GM19043 (cell line): ENCODE measurements around the gene CCNJ.
A peak's percentile ranks its signal among the peaks of the same experiment; 100 is the strongest.
"Not testable (repeated sequence)": the region's sequence is repeated elsewhere in the genome, so short reads cannot be mapped to it uniquely, and the experiment has no call there.

Experiments used
- ATAC-seq: cut with Tn5 transposase; IDR thresholded peaks from one replicate; pipeline ENCODE4 v1.9.1; 2021; ENCODE audit warnings: low read depth; ENCODE audit not compliant: unreplicated experiment

The CCNJ gene, protein sequence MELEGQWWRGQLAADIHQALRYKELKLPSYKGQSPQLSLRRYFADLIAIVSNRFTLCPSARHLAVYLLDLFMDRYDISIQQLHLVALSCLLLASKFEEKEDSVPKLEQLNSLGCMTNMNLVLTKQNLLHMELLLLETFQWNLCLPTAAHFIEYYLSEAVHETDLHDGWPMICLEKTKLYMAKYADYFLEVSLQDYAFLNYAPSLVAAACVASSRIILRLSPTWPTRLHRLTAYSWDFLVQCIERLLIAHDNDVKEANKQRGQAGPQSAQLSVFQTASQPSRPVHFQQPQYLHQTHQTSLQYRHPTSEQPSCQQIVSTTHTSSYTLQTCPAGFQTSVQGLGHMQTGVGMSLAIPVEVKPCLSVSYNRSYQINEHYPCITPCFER

DNA sequence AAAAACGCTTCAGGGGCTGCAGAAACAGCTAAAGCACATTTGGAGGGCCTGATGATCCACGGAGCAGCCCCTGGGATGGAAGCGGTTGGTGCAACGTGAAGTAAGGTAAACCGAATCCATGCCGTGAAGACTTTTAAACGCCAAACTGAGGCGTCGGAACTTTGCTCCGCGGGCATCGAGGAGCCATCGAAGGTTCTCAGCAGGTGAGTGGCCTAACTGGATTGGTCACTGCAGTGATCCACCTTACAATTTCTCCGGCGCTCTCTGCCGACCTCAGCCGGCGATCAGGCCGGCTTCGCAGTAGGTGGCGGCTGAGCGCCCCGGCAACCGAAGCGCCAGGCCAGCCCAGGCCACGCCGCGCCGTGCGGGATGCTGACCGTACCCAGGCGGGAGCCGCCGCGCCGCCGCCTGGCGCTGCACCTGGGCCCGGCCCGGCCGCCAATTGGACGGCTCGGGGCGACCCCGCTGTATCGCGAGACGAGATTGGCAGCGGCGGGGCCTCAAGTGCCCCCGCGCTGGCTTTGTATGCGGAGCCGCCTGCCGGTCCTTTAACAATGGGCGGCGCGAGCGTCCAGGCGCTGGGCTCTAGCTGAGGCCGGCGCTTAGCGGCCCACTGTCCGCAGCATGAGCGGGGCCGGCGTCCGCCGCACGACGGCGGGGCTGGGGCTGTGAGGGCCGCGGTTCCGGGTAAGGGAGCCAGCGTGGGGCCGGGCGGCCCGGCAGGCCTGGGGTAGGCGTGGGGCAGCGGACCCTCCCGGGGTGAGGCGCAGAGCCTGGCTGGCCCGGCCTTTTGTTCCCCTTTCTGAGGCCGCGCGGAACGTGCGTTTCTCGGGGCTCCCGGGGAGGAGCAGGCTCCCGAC is at the start of gene CCNJ:
TSS of gene CCNJ (plus strand) at position 551 of the 860 bp plus-strand sequence. CDS start 811 bp downstream, outside the sequence.
- ATAC-seq = peak; percentile 90

DNA sequence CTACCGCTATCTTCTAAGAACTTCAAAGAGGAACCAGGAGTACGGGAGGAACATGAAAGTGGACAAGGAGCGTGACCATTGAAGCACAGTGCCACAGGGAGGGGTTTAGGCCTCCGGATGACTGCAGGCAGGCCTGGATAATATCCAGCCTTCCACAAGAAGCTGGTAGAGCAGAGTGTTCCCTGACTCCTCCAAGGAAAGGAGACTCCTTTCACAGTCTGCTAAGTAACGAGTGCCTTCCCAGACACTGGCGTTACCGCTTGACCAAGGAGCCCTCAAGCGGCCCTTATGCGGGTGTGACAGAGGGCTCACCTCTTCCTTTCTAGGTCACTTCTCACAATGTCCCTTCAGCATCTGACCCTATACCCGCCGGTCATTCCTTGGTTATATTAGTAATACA is 49.0 kb upstream of the CCNJ start:
- not testable (repeated sequence) for ATAC-seq

DNA sequence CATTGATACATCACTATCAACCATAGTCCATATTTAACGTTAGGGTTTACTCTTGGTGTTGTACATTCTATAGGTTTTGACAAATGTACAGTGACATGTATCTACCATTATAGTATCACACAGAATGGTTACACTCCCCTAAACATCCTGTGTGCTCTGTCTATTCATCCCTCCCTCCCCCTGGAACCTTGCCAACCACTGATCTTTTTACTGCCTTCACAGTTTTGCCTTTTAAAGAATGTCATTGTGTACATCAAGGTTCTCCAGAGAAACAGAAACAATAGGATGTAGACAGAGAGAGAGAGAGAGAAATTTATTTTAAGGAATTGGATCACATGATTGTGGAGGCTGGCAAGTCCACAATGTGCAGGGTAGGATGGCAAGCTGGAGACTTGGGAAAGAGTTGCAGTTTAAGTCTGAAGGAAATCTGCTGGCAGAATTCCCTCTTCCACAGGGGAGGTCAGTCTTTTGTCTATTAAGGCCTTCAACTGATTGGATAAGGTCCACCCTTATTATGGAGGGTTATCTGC is 45.1 kb upstream of the CCNJ start:
- no peak for ATAC-seq

DNA sequence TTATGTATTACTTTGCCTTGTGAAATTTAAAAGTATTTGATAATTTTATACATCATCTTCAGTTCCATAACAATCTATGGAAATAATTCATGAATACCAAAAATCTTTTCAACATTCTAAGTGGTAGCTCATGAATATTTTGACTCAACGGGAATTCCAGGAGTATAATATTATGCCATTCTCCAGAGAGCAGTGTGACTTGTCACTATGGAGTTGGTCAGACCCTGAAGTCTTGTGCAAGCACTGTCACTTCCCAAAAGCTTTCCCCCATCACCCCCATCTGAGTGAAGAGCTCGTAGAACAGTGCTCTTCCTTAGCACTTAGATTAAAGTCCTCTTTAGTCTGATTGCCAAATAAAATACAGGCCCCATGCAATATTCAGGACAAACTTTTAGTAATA is 29.4 kb upstream of the CCNJ start:
- ATAC-seq = no peak

DNA sequence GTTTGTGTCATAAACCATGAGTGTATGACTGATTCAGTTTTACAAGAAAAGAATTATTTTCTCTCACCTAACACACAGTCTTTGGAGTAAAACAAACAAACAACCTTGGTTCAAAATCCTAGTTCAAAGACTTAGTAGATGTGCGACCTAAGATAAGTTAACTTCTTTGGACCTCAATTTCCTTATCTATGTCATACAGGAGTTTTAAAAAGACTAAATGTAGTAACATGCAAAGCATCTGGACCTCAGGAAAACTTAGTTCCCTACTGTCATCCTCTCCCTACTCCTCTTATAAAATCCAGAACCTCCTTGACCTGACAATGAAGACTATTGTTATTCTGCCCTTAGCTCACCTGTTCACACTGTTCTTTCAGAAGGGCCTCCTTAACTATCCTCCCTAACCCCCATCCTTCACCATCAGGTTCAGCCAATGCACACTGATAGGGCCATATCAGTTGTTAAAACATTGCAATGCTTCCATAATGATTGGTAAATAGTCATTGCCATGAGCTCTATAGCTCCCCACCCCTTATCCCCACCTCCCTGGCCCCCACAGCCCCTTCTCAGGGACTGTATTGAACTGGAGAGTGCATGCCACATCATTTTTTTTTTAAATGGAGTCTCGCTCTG is 28.8 kb upstream of the CCNJ start:
- no peak for ATAC-seq

DNA sequence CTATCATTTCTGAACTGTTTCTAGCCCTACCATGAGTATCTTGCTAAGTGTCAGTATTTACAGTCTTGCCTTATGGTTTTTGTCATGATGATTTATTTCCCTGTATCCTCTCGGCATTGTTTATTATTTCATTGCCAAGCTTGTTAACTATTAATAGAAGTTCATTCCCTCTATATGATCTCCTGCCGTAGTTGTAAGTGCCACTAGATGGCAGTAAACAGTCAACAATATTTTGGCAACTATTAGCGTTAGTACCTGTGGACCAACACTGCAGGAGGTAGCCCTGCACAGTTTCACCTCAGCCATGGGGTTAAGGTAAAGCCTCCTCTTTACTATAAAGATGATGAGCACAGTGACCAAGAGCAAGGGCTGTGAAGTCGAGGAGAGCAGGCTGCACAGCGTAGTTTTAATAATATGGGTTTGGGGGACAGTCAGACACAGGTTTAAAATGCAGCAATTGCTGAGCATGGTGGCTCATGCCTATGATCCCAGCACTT is 26.1 kb upstream of the CCNJ start:
- ATAC-seq = no peak

DNA sequence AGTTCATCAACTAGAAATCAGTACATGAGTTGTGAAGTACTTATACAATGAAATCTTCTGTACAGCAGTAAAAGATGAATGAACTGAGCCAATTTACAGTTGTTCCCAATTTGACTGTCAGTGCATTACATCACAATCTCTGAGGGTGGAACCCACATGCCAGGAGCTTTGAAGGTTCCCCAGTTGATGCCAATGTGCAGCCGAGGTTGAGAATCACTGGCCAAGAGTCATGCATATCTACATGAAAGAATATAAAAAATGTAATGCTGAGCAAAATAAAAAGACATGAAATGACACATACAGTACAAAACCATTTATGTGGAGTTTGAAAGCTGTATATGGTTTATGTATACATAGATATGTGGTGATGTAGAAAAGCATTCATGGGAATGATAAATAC is 22.1 kb upstream of the CCNJ start:
- no peak for ATAC-seq

DNA sequence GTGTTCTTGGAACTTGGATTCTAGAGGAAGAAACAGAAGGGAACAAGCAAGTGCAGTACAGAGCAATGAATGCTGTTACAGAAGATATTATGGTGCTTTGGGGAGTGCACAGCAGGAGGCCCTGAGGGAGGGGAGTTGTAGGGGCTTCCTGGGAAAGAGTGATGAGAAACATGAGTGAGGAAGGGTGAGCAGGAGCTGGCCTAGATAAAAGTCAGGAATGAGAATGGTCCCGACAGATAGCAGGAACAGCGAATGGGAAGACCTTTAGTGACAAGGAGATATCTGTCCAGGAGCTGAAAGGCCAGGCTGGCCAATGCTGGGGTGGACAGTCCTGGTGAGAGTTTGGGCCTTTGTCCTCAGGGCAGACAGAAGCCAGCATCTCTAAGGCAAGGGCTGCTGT is 20.6 kb upstream of the CCNJ start:
- ATAC-seq = no peak

DNA sequence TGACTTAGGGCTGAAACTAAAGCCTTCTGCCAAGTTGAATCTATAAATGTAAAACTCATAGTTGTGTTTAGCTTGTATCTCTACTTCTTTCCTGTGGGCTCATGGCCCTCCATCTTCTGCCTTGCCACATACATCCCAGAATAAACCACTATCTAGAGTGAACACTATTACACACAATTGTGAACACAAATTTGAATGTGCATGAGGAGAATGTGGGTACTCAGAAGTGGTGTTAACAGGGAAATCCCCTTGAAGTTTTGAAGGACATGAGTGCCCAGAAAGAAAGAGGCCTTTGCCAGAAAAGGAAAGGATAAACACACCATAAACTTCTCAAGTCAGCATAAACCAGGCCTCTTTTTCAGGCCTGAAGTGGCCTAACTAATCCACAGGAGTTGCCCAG is 20.2 kb upstream of the CCNJ start:
- ATAC-seq = no peak

DNA sequence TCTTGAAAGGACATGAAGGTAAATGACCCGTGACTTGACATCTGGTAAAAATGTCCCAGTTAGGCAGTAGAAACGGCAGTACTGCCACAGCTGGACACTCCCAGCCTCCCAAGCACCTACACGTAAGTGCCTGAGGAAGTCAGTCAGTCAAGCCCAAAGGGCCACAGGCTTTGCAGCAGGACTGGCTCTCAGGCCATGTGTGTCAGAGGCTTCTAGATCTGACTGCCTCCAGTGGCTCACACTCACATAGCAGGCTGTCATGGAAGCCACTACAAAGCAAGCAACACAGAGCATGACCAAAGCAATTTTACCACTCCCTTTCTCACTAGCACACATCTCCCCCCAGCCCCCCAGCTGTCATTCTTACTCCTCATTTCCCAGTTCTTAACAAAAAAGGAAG is 17.8 kb upstream of the CCNJ start:
- ATAC-seq = no peak

DNA sequence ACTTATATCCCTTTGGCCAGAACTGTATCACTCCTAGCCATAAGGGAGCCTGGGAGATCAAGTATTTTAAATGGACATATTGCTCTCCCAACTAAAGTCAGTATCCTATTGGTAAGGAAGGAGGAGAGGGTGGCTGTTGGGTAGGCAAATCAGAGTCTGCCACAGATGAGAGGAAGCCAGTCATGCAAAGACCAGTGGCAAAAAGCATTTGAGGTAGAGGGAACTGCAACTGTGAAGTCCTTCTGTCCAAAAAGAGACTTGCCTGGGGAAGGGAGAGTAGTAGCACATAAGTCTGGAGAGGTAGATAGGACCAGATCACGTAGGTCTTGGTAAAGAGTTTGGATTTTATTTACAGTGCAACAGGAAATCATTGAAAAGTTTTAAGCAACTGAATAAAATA is 8.8 kb upstream of the CCNJ start:
- no peak for ATAC-seq

DNA sequence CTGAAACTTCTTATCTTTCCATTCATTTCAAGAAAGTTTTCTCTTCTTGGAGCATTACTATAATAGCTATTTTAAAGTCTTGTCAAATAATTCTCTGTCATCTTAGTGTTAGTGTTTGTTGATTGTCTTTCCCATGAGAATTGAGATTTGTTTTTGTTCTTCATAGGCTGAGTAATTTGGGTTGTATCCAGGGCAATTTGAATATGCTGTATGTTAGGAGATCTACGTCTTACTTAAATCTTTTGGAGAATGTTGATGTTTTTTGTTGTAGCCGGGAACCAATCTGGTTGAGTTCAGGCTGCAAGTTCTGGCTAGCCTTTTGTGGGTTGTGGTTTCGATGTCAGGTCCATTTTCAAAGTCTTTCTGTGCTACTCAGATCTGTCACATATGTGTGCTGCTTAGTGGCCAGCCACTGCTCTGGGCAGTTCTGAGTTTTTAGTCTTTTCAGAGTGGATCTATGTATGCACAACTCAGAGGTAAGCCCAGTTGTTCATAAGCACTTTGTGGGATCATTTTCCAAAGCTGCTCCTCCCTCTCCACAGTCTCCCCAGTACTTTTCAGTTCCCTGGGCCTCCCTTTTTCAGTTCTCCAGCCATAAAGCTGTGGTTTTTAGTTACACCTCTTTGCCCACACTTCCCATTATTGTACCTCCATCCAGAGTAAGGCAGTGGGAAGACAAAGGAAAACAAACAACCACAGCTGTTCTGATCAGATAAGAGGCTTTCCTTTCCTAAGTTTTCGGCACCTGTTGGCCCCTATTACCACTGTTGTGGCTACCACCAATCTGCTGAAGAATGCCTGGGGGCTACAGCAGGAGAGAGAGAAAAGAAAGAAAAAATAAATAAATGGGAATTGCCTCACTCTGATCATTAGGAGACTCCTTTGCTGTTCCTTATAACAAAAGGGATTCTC is 4.7 kb upstream of the CCNJ start:
- no peak for ATAC-seq

DNA sequence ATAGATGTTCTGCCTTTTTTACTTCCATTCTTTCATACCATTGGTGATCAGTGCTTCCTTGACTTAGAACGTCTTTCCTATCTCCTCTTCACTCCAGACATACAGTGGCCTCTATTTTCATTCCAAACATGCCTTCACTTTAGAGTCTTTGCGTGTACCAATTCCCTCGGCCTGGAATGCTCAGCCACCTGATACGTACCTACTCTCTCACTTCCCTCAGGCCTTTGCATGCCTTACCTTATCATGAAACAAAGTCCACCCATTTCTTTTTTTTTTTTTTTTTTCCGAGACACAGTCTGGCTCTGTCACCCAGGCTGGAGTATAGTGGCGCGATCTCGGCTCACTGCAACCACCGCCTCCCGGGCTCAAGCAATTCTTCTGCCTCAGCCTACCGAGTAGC is 2.2 kb upstream of the CCNJ start:
- no peak for ATAC-seq

DNA sequence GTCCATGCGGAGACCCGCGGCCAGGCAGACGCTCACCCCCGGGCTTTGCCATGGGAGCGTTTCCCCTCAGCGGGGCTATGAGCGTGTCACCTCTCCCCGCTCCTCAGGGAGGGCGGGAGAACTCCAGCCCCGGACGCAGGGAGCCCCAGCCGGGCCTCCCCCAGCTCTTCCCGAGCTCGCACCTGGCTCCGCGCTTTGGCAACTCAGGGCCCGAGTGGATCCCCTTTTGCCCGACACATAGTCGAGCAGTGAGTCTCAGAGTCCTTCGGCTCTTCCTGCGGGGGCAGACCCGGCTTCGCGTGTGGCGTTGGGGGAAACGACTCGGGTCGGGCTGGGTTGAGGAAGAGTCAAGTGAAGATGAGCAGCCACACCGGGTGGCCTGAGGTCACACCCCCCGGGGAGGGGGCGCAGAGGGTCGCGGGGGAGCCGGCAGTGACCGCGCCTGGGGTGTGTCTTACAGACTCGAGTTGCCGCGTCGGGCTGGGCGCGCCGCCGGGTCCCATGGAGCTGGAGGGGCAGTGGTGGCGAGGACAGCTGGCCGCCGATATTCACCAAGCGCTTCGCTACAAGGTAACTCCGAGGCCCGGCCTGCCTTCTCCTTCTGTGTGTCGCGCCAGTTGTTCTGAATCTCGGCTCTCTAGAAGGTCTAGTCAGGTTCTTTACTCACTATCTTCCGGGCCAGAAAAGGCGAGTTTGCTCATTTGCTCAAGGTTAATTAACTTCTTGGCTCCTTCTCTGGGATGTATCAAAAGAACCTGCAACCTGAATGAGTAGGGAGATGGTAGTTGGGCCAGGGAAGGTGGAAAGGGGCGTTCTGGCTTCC is 721 bp downstream of the CCNJ start:
- ATAC-seq = peak; percentile 31

DNA sequence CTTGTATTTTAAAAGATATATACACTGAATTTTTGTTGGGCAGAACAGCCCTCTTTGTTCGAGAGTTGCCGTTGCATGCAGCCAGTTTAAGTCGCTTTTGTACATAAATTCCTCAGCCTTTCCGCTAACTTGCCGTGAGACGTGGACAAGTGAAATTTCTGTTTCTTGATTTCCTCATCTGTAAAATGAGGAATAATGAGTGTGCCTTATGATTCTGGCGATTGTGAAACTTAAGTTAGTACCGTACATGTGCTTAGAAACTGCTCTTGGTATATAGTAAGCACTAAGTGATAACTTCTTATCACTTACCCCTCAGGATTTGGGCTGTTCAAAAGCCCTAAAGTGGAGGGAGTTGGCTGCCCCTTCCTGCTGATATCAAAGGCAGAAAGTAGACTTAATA is 1.4 kb downstream of the CCNJ start:
- ATAC-seq = no peak

DNA sequence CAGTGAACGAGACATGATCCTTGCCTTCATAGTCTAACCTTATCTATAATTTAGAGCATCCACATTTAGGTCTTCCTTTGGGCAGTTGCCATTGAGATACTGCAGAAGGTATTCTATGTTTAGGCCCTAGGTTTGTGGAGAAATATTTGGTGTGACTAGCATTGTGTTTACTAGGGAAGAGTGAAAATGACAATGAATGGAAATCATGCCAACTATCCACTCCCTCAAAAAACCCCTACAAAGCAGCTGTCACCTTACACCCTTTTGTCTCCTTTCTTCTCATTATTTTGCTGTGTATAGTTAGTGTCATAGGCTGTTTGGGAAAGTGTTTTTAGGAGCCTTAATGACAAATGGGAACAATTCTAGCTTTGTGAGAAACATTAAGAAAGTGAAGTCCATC is 3.2 kb downstream of the CCNJ start:
- no peak for ATAC-seq

DNA sequence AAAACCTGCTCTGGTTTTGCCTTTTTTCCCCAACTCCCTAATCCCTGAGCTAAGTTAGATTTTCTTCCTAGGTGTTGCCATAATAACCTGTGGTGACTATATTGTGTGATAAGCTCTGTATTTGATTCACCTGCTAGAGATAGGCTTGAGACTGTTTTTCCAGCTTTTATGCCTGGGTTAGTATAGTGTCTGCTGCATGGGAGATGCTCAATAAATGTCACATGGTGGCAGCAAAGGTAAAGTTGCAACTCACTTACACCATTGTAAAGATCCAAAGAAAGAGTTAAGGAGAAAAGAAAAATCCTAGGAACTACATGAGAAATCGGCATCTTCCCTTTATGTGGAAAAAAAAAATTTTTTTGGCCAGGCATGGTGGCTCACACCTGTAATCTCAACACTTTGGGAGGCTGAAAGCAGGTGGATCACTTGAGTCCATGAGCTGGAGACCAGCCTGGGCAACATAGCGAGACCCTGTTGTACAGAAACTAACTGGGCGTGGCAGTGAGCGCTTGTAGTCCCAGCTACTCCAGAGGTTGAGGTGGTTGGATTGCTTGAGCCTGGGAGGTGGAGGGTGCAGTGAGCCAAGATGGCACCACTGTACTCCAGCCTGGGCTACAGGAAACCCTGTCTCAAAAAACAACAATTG is 3.7 kb downstream of the CCNJ start:
- ATAC-seq = no peak

DNA sequence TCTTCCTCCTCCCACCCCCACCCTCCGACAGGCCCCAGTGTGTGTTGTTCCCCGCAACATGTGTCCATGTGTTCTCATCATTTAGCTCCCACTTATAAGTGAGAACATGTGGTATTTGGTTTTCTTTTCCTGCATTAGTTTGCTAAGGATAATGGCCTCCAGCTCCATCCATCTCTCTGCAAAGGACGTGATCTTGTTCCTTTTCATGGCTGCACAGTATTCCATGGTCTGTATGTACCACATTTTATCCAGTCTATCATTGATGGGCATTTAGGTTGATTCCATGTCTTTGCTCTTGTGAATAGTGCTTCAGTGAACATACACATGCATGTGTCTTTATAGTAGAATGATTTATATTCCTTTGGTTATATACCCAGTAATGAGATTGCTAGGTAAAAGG is 4.5 kb downstream of the CCNJ start:
- ATAC-seq = not testable (repeated sequence)

DNA sequence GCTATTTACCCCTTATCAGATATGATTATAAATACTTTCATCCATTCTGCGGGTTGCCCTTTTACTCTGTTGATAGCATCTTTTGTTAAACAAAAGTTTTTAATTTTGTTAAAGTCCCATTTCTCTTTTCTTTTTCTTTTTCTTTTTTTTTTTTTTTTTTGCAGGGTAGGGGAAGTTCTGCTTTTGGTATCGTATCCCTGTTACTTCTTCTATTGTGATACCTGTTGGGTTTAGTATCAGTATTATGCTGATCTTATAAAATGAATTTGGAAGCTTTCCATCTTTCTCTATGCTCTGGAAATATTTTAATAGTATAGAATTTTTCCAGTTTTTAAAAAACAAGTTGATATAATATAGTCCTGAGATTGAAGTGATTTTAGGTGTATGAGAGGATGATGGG is 6.0 kb downstream of the CCNJ start:
- no peak for ATAC-seq
